Brain microvascular endothelial cell (primary cell): Measurements from ENCODE around the gene EN1.

Experiments
- DNase-seq: peaks from one replicate; pipeline ENCODE4 v3.0.0-alpha.2; 2020
- H3K27ac ChIP-seq: fragments of 250-450 bp; sonication (Bioruptor Pico); 2 replicates; pipeline ENCODE4 v1.5.1; 2020; ENCODE audit warnings: mild to moderate bottlenecking, moderate library complexity
- H3K27me3 ChIP-seq: fragments of 250-450 bp; sonication (Bioruptor Pico); replicated peaks from 2 replicates; pipeline ENCODE4 v1.5.1; 2020; ENCODE audit warnings: mild to moderate bottlenecking
- H3K36me3 ChIP-seq: fragments of 250-450 bp; sonication (Bioruptor Pico); replicated peaks from 2 replicates; pipeline ENCODE4 v1.5.1; 2020; ENCODE audit warnings: mild to moderate bottlenecking
- H3K4me3 ChIP-seq: 2 replicates; pipeline ENCODE4 v1.5.1; 2011; ENCODE audit warnings: low read depth, mild to moderate bottlenecking, control low read depth, low read length, moderate library complexity
- in situ Hi-C: cut with HindIII; loops from 2 replicates; pipeline ENCODE4 v1.10.0; 2017; ENCODE audit warnings: low sequenced_read_pairs, low pct_ligation_motif_present
- TF ChIP-seq, protein P1 (sequence below): IDR thresholded peaks from 2 replicates; pipeline ENCODE4 v1.5.1; 2011; ENCODE audit warnings: low read depth, mild to moderate bottlenecking, moderate library complexity, low read length, control low read depth, inconsistent platforms; ENCODE audit errors: missing control alignments

EN1 gene

DNA sequence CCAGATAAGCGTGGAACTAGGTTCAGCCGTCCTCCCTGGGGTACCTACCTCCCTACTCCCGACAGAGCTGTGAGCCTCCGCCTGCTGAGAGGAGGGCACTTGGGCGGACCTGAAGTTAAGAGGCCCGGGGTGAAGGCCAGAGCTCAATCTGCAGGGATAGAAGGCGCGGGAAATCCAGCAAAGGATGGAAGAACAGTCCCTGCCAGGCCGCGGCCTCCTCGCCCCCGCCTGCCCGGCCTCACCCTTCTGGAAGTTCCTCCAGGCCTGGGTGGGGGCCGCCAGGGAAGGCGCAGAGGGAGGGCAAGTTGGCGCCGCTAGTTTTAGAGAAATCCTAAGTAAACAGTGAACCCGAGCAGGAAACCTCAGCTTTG, 13.0 kb downstream of the EN1 start:
- peaks cover 89% of the 10 kb centered on the region for H3K27me3 ChIP-seq
- DNase-seq = no peak

GRCh38 chr2:118833716-118834439, 13.6 kb downstream of the EN1 start:
- peaks cover 85% of the 10 kb centered on the region for H3K27me3 ChIP-seq
- in situ Hi-C loops = no loop called here
- H3K4me3 ChIP-seq = no peak overlapping the region
- no peaks in the 10 kb centered on the region for H3K36me3 ChIP-seq
- H3K27ac ChIP-seq = no peak overlapping the region
- no peak for DNase-seq
- TF ChIP-seq, protein P1, sequence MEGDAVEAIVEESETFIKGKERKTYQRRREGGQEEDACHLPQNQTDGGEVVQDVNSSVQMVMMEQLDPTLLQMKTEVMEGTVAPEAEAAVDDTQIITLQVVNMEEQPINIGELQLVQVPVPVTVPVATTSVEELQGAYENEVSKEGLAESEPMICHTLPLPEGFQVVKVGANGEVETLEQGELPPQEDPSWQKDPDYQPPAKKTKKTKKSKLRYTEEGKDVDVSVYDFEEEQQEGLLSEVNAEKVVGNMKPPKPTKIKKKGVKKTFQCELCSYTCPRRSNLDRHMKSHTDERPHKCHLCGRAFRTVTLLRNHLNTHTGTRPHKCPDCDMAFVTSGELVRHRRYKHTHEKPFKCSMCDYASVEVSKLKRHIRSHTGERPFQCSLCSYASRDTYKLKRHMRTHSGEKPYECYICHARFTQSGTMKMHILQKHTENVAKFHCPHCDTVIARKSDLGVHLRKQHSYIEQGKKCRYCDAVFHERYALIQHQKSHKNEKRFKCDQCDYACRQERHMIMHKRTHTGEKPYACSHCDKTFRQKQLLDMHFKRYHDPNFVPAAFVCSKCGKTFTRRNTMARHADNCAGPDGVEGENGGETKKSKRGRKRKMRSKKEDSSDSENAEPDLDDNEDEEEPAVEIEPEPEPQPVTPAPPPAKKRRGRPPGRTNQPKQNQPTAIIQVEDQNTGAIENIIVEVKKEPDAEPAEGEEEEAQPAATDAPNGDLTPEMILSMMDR = no peak

More for the DNA sequence above, 13.0 kb downstream of the EN1 start:
- Histone ChIP-seq H3K36me3 (no peaks in the 10 kb centered on the region), H3K4me3 (no peak overlapping the region), H3K27ac (no peak overlapping the region)
- TF ChIP-seq, protein P1 = no peak
- in situ Hi-C loops = no loop called here

GRCh38 chr2:118832791-118833715, 14.4 kb downstream of the EN1 start:
- TF ChIP-seq, protein P1 = no peak
- in situ Hi-C loops = no loop called here
- H3K4me3 ChIP-seq = no peak overlapping the region
- H3K27ac ChIP-seq = no peak overlapping the region
- H3K27me3 ChIP-seq = peaks cover 77% of the 10 kb centered on the region
- no peaks in the 10 kb centered on the region for H3K36me3 ChIP-seq
- DNase-seq = no peak

DNA sequence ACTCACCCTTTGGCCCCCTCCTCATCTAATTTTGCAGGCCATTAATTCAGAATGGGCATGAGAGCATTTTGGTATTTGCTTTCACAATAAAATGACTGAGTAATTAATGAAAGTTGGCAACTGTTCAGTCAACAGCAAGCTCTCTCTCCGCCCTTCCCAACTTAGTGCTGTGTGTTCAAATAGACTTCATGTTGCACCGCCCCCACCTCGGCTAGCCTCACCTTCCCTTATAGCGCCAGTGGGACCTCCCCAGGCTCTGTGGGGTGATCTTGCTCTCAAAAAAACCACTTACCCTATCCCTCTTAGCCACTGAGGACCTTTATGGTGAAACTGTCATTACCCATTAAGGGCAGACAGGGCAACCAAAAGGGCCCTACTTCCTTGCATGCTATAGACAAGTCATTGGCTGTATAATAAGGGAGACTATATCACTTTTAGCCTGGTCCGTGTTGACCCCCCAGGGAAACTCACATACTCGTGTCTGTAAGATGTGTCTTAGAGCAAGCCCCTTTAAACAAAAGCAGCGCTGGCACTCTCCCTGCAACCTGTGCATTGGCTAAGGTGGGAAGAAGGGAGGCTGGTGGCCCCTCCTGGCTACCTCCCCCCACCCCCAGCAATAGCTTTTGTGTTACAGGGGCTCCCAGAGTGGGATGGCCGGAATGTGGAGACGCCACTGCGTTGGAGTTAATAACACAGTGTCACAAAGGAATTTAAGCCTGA, 15.2 kb downstream of the EN1 start:
- H3K4me3 ChIP-seq = no peak overlapping the region
- no peak for DNase-seq
- peaks cover 69% of the 10 kb centered on the region for H3K27me3 ChIP-seq
- H3K36me3 ChIP-seq = no peaks in the 10 kb centered on the region
- no peak overlapping the region for H3K27ac ChIP-seq
- in situ Hi-C loops = no loop called here
- TF ChIP-seq, protein P1 = no peak

DNA sequence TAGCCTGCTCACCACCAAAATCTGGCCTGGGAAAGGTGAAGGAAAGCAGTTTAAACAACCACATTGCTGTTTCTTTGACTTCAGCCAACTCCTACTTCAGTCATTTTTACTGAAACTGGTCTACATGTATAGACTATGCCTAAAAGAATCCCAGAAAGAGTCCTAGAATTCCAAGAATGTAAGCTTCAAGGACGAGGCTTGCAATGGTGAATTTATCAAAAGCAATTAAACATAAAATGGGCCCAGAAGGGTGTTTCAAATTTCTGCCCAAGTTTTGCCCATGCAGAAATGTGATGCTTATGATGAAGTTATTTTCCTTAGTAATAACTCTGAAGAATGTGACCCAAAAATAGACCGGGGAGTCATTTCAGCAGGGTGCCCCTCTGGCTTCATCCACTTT, 16.6 kb downstream of the EN1 start:
- H3K27ac ChIP-seq = no peak overlapping the region
- no peak overlapping the region for H3K4me3 ChIP-seq
- DNase-seq = no peak
- in situ Hi-C loops = no loop called here
- no peaks in the 10 kb centered on the region for H3K36me3 ChIP-seq
- TF ChIP-seq, protein P1 = no peak
- peaks cover 59% of the 10 kb centered on the region for H3K27me3 ChIP-seq
